NCI-H1092 (cell line): Measurements from ENCODE around the gene EIF2B4.

ENCODE experiments used
- DNase-seq: peaks from one replicate; lab custom pipeline; 2025; lab: John Stamatoyannopoulos, UW

EIF2B4 gene

DNA sequence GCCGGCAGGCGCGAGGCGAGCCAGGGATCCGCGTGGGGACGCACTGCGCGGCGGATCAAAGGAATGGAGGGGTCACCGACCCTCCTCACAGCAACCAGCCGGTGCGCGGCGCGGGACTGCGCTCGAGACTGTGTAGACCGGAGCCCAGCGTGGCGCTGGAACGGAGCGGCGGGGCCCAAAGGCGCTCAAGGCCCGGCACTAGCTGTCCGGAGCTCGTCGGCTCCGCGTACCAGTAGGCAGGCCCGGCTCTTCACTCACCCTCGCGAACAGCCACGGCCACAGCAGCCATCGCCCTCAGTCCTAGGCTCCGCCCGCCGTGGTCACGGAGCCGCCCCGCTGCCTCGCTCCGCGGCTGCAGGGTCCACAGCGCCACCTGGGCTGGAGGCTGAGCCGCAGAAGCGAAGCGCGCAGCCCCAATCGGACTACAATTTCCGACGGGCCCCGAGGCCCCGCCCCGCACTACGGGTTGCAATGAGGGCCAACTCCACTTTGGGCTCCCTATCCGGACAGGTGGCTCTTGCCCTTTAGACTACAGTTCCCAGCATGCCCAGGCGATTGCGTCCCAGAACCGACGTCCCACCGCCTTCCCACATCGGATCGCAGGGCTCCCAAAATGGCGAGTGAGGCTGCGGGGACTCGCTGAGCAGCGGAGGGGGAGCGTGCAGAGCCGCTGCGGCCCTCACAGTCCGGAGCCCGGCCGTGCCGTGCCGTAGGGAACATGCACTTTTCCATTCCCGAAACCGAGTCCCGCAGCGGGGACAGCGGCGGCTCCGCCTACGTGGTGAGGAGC lies at the start of gene EIF2B4, which contains the start of gene SNX17:
TSS of gene EIF2B4 (minus strand) at position 313 of the 790 bp plus-strand sequence. CDS start at position 289, 24 bp downstream.
TSS of gene SNX17 (plus strand) at position 591 of the 790 bp plus-strand sequence. CDS start at position 719, 128 bp downstream.
- peak; percentile 94 for DNase-seq

- DNase-seq: no peak
Measured at GRCh38 chr2:27416151-27416550, 46.0 kb upstream of the EIF2B4 start.

- DNase-seq: no peak
Measured at GRCh38 chr2:27412419-27413152, 42.4 kb upstream of the EIF2B4 start.

DNA sequence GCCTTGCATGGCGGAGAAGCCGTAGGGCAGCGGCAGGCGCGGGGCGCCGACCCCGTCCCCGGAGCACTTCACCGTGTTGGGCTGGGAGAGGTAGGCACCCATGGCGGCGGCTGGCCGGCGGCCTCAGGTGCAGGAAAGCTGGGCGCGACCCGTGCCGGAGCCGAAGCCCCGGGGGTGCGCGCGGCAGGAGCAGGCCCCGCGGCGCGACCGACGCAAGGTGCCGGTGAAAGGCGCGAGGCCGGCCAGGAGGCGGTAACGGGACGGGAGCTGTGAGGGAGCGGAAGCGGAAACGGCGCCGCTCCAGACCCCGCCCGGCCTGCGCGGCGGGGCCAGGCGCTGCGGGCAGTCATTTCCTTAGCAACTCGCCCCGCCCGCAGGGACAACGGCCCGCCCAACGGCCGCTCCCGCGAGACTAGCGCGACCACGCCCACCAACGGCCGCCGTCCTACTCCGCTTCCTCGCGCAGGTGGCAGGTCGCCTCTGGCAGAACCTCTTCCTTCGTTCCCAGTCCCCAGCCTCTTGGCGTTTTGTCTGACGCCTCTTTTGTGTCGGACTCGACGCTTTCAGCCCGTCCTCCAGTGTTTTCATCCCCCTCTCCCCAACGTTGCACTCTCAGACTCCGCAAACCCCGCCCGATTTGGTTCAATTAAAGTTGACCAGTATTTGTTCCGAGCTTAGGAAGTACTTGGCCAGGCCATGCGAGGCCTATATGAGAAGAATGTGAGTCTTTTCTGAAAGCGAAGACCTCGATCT lies 39.4 kb upstream of the EIF2B4 start, which contains the start of gene PPM1G:
TSS of gene PPM1G (minus strand) at position 271 of the 753 bp plus-strand sequence. CDS start at position 102, 169 bp downstream.
- peak; percentile 85 for DNase-seq

DNA sequence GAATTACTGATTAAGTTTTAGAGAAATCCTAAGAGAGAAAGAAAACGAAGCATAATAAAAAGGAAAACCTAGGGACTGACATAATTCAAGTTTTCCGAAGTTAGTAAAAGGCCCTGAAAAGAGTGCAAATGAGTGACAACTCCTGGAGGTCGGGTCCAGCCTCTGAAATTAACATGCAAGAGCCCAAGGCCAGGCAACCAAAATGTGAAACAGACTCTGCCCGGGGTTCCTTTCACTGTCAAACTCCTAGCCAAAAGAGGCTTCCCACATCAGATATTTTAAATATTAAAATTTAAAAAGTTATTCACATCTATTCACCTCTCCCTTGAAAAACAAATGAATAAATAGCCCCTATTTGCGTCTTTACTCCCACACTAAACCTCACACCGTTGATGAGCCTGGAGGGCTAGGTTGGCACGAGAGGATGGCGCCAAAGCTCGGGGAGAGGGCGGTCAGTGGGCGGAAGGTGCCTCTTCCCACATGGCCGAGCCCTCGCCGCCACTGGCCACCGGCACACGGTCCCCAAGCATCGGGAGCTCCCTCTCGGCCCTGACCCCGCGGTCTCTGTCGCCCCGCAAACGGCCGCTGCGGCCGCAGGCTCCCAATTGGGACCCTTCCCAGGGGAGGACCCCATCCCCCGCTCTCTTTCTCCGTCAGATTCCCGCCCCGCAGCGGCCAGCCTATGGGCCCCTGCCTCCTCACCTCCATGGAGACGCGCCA lies 38.6 kb upstream of the EIF2B4 start:
- no peak for DNase-seq

- DNase-seq: peak; percentile 25
Measured at GRCh38 chr2:27407798-27408491, 37.8 kb upstream of the EIF2B4 start.

DNA sequence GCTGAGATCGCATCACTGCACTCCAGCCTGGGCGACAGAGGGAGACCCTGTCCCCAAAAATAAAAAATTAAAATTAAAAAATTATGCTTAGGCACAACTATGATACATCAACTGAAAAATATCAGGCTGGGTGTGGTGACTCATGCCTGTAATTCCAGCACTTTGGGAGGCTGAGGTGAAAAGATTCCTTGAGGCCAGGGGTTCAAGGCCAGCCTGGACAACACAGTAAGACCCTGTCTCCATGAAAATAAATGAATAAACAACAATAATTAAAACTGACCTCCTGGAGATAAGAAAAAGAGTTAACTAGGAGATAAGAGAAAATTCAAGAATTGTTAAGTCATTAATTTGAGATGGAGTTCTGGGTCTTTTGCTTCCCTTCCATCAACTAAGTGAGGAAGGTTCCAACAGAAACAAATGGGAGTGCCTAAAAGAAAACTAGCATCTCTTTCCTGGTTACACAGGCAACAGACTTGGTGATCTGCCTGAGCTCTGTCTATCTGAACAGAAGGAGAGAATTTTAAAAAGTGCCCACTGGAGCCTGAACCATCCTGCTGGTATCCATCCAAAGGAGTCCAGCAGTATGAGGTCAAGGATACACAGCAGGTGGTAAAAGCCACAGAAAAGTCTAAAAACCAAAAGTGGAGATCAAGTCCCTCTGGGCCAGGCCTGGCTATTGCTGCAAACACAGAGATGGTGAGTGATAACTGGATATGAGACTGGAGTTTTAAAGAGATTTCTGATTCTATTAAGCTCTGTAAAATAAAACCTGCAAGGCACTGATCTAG lies 30.4 kb upstream of the EIF2B4 start:
- no peak for DNase-seq

- no peak for DNase-seq
Measured at GRCh38 chr2:27398962-27399361, 28.8 kb upstream of the EIF2B4 start.

- no peak for DNase-seq
Measured at GRCh38 chr2:27393225-27393624, 23.1 kb upstream of the EIF2B4 start.

GRCh38 chr2:27390822-27391679 lies 20.9 kb upstream of the EIF2B4 start:
- DNase-seq: no peak

DNA sequence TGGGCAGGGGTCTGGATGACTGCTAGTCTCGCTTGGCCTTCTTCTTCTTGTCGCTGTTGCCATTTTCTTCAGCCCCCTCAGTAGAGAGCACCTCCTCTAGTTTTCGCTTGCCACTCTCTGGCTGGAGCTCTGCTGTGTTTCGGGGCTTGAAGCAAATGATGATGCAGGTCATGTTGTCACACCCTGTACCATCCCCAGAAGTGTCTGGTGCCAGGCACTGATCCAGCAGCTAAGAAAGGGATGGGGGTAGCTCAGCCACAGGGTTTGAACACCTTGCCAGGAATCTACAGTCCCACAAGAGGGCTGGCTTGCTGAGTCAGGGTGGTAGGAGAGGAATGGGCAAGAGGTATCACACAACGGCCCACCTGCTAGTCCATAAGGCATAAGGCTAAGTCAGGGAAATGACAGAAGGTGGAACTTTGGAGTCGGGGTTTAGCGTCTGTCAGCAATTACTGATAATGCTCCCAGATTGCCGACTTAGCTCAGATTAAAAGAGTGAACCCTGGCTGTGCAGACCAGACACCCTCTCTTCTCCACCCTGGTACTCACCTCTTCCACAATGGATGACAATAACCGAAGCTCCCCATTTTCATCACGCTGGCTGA lies 11.5 kb upstream of the EIF2B4 start:
- no peak for DNase-seq

DNA sequence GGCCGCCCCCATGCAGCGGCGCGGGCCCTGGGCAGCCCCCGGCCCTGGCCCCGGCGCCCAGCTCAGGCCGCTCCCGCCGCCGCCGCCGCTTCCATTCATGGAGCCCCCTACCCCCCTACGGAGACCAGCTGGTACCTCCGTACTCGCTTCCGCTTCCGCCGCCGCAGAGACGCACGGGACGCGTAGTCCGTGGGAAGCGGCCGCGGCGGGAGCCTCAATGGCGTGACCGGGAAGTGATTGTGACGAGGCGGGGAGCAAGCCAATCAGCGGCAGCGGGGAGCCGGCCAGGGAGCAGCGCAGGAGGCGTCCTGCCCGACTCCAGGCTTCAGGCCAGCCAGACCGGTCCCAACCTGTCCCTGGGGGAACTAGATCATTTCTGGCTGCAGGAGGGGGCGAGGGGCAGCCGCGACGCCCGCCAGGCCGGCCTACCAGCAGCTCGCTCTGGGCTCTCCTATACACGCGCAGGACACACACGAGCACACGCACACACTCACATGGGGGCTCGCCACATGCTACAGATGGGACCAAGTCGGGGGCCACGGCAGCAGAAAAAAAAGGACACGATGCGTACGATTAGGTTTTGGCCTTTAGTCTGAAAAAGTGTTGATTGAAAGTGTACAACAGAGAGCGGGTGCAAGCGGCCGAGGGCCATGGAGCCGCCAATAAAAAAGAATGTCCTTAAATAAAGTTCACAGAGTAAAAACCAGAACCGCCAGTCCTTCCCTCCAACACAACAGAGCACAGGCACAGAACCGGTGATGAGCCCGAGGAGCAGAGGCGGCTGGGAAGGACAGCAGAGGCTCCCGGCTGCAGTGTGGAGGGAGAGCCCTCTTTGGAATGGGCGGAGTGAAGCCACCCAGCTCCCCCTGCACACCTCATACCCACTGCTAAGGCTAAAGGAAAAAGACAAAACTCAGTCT lies 10.7 kb upstream of the EIF2B4 start, which contains the start of gene ZNF513:
TSS of gene ZNF513 (minus strand) at position 109 of the 920 bp plus-strand sequence. CDS start 208 bp downstream, outside the sequence.
- DNase-seq: peak; percentile 90

DNA sequence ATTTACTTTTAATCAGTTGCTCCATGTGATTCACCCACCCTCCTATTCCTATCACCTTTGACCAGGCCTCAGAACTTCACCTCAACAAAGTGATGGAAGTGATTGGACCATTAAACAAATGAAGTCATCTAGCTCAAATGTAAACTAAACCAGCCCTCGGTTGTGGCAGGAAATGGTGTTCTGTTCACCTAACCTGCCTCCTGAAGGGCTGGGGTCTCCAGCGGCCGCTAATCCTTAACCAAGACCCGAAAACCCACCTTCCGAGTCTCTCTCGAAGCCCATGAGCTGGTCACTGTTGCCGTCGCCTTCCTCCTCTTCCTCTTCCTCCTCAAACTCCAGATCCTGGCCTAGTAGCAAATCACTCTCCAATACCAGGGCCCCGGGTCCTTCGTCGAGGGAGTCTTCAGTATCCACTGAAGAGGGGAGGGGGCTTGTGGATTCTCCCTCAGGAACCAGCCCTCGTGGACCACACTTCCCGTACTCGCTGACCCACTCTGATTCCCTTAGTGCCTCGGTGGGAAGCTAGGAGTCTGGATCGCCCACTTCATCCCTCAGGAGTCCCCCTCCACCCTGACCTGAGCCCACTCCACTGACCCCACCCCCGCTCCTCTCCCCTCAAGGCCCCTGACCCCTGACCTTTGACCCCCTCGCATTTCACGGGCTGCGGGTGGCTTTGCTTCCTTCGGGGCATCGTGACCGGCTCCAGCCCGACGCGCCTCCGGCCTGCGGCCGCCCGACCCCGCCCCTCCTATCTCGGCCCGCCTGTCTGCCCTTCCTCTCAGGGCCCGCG lies 9.9 kb upstream of the EIF2B4 start:
- DNase-seq: no peak

GRCh38 chr2:27379383-27379835 lies 9.3 kb upstream of the EIF2B4 start:
- DNase-seq: no peak

GRCh38 chr2:27378809-27379290 lies 8.7 kb upstream of the EIF2B4 start:
- no peak for DNase-seq

DNA sequence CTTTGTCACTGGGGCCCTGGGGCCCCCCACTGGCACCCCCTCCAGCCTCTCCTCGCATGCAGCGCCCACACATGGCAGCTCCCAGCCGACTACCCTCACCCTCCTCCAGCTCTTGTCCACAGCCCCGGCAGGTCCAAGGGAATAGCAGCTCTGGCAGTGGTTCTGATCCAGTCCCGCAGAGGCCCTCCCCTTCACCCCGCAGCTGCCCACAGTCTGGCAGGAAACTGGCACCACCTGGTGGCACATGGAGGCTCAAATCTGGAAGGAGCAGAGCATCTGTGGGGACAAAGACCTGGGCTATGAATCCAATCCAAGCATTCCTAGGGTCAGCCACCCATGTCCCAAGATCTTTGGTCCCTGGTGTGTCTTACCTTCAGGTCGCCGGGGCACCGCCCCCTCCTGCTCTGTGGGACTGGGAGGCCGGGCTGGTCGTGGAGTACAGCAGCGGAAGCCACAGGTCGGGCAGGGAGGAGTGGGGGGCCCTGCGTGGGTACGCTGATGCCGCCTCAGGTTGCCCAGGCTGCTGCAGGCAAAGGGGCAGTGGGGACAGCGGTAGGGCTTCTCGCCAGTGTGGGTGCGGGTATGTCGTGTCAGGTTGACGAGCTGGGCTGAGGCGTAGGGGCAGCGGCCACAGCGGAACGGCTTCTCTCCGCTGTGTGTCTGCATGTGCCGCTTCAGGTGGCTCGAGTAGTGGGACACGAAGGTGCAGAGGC lies 8.1 kb upstream of the EIF2B4 start:
- DNase-seq: no peak
